B cell (primary cell): Measurements from ENCODE around the gene NATD1. TPM values are rescaled to one million over a fixed set of nuclear protein-coding genes. Genes with fewer than 3 reads are reported as not detected.
A peak's percentile ranks its signal among the peaks of the same experiment; 100 is the strongest.

ENCODE experiments used
- ATAC-seq: fragments of 200-7000 bp; cut with Tn5 transposase; one replicate; pipeline ENCODE4 v1.10.0; 2021; ENCODE audit warnings: low read depth, mild to moderate bottlenecking, moderate number of reproducible peaks, moderate library complexity
- CTCF ChIA-PET: fragments of 350-600 bp; sonication (Branson Sonifier 250); formaldehyde crosslinking; loops from one replicate; lab custom pipeline; 2021; ENCODE audit warnings: antibody characterized with exemption, inconsistent platforms; lab: Charles Lee
- POLR2A ChIA-PET: fragments of 350-600 bp; sonication (Branson Sonifier 250); formaldehyde crosslinking; loops from one replicate; lab custom pipeline; 2021; ENCODE audit warnings: antibody characterized with exemption; lab: Charles Lee
- DNase-seq: peaks from one replicate; pipeline ENCODE4 v3.0.0; 2013
- H2AFZ ChIP-seq: 2 replicates; pipeline ENCODE4 v1.6.1; 2012; ENCODE audit warnings: mild to moderate bottlenecking, low read depth, low read length; ENCODE audit not compliant: insufficient read depth, poor library complexity, severe bottlenecking
- H3K27ac ChIP-seq, 2 donors: 1 replicate in 1 of 2; 2 replicates in 1 of 2; pipeline ENCODE4 v1.5.1; 2012 to 2013; ENCODE audit warnings: low read length in 2 of 2, mild to moderate bottlenecking in 2 of 2, moderate library complexity in 1 of 2
- H3K27me3 ChIP-seq, 4 experiments: fragments of 200-600 bp in 1 of 4; sonication (generic) in 1 of 4; replicated peaks in 1 of 4; 1 replicate in 2 of 4; 2 replicates in 2 of 4; pipeline versions ENCODE4 v1.6.1 to v1.7.0; 2013 to 2016; ENCODE audit warnings: low read length in 3 of 4, mild to moderate bottlenecking in 2 of 4, mixed read lengths in 1 of 4, moderate library complexity in 1 of 4; ENCODE audit not compliant: insufficient read depth in 4 of 4, control insufficient read depth in 3 of 4; ENCODE audit errors: control extremely low read depth in 1 of 4
- H3K36me3 ChIP-seq, 2 experiments: replicated peaks in 1 of 2; 1 replicate in 1 of 2; 2 replicates in 1 of 2; pipeline versions ENCODE4 v1.6.1 to v1.7.1; 2013; ENCODE audit warnings: low read length in 1 of 2; ENCODE audit not compliant: insufficient read depth in 2 of 2, control insufficient read depth in 1 of 2; ENCODE audit errors: control extremely low read depth in 1 of 2, extremely low read depth in 1 of 2
- H3K4me1 ChIP-seq, 2 donors: fragments of 200-600 bp in 1 of 2; sonication (generic) in 1 of 2; 1 replicate in 1 of 2; 2 replicates in 1 of 2; pipeline versions ENCODE4 v1.5.1 to v1.6.1; 2013 to 2017; ENCODE audit warnings: low read length in 2 of 2; ENCODE audit not compliant: control insufficient read depth in 2 of 2, insufficient read depth in 2 of 2
- H3K4me2 ChIP-seq: replicated peaks from 2 replicates; pipeline ENCODE3; 2012; ENCODE audit warnings: mild to moderate bottlenecking, low read depth, low read length; ENCODE audit not compliant: poor library complexity, severe bottlenecking
- H3K4me3 ChIP-seq, 5 experiments: fragments of 200-600 bp in 1 of 5; sonication (generic) in 1 of 5; 1 replicate in 3 of 5; 2 replicates in 2 of 5; pipeline versions ENCODE4 v1.5.1 to v1.7.0; 2011 to 2016; ENCODE audit warnings: low read length in 4 of 5, mild to moderate bottlenecking in 4 of 5, low read depth in 2 of 5, control low read depth in 1 of 5, moderate library complexity in 1 of 5; ENCODE audit not compliant: insufficient read depth in 1 of 5; ENCODE audit errors: control extremely low read depth in 1 of 5, extremely low read depth in 1 of 5
- H3K79me2 ChIP-seq: fragments of 200-600 bp; sonication (generic); one replicate; pipeline ENCODE4 v1.6.0; 2016; ENCODE audit warnings: low read length; ENCODE audit not compliant: control insufficient read depth, insufficient read depth
- H3K9ac ChIP-seq: fragments of 200-600 bp; sonication (generic); 2 replicates; pipeline ENCODE4 v1.6.1; 2017; ENCODE audit warnings: mild to moderate bottlenecking, low read length, moderate library complexity
- H3K9me3 ChIP-seq, 3 donors: one replicate each; pipeline versions ENCODE4 v1.6.1 to v1.7.1; 2013; ENCODE audit warnings: low read length in 2 of 3; ENCODE audit not compliant: control insufficient read depth in 2 of 3, insufficient read depth in 1 of 3; ENCODE audit errors: control extremely low read depth in 1 of 3
- H4K20me1 ChIP-seq: 2 replicates; pipeline ENCODE4 v1.6.0; 2012; ENCODE audit warnings: mild to moderate bottlenecking, low read length; ENCODE audit not compliant: insufficient read depth, control insufficient read depth, poor library complexity, severe bottlenecking
- H3K27ac Mint-ChIP-seq: one replicate; pipeline ENCODE4 v1.8.0; 2021; ENCODE audit warnings: mixed read lengths
- H3K27me3 Mint-ChIP-seq: one replicate; pipeline ENCODE4 v1.8.0; 2021; ENCODE audit warnings: mixed read lengths
- H3K4me1 Mint-ChIP-seq: one replicate; pipeline ENCODE4 v1.8.0; 2021; ENCODE audit warnings: mixed read lengths
- H3K4me3 Mint-ChIP-seq: one replicate; pipeline ENCODE4 v1.8.0; 2021; ENCODE audit warnings: mixed read lengths
- H3K9me3 Mint-ChIP-seq: one replicate; pipeline ENCODE4 v1.8.0; 2022; ENCODE audit warnings: mixed read lengths; ENCODE audit not compliant: insufficient read depth
- EZH2 ChIP-seq: IDR thresholded peaks from 2 replicates; pipeline ENCODE4 v1.6.1; 2012; ENCODE audit warnings: borderline replicate concordance, low read depth, mild to moderate bottlenecking, moderate library complexity, low read length; ENCODE audit not compliant: insufficient read depth, poor library complexity, severe bottlenecking
- WGBS: methylation state at CpG from one replicate; pipeline ENCODE4 v1.1.5; 2013; ENCODE audit warnings: missing lambda C conversion rate; ENCODE audit not compliant: insufficient coverage; 5-methylcytosine and 5-hydroxymethylcytosine counted together
- intact Hi-C: fragments of 100-400 bp; cut with micrococcal nuclease; formaldehyde crosslinking; loops from one replicate; pipeline ENCODE4 v1.10.0; 2022
- polyA plus RNA-seq: library from polyadenylated mRNA; depleted of rRNA; stranded (reverse); fragments of >200 nt; gene quantifications from 2 replicates; pipeline ENCODE4 v1.2.3, GENCODE V29; 2012
- total RNA-seq, 2 donors: library from RNA; stranded (reverse); fragments of 120-200 nt in 1 of 2; gene quantifications; 1 replicate in 1 of 2; 2 replicates in 1 of 2; pipeline versions ENCODE4 v1.2.3 to v1.2.4, GENCODE V29; 2013 to 2022
- TF ChIP-seq, protein P1 (sequence below): fragments of 200-600 bp; IDR thresholded peaks from one replicate; pipeline ENCODE4 v1.8.0; 2022; ENCODE audit warnings: antibody characterized with exemption, mild to moderate bottlenecking

NATD1 gene
- total and polyA plus RNA-seq, 2 donors (not counting 1 experiment from before 2014, with no cell fraction given), result 2.0 to 6.7 TPM

DNA sequence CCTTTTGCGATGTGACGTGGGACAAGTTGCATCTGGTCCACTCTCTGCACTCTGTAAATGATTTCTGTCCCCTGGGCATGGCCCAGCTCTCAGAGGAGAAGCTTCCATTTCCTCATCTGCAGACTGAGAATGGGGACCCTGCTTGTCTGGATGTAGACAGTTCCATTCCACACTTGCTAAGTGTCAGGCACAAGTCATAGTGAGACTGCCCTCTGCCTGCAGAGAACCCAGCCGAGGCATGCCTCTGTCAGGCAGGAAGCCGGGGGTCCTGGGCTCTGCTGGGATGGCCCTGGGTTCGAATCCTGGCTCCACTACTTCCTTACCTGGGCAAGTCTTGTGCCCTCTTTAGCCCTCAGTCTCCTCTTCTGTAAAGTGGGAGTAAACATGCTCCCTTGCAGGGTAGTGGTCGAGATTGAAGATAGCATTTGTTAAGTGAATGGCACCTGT, 35.4 kb upstream of the NATD1 start:
- peak overlapping the region; percentile 46 for H2AFZ ChIP-seq
- H3K27me3 Mint-ChIP-seq, result no peaks in the 10 kb centered on the region
- intact Hi-C loops, result loop anchor here (1.0 to 2.0 kb wide), 7 partner anchors 8 to 162 kb away; partner anchors contain the start of genes DHRS7B, NATD1 and TMEM11
- ChIA-PET POLR2A (interaction anchor here (1.0 to 2.7 kb wide), 9 partner anchors 9 to 245 kb away, joined by 3 to 18 read pairs (median 7); partner anchors contain the start of genes NATD1 and USP22), CTCF (interaction anchor here (0.7 to 4.3 kb wide), 15 partner anchors 9 to 246 kb away, joined by 3 to 42 read pairs (median 5); partner anchors contain the start of genes NATD1, TMEM11 and USP22)
- peak overlapping the region; percentile 95 for H3K27ac ChIP-seq
- H3K79me2 ChIP-seq, result peaks cover 93% of the 10 kb centered on the region
- peak overlapping the region; percentile 99 for H3K27ac Mint-ChIP-seq
- H3K4me2 ChIP-seq, result peak overlapping the region; percentile 90
- H3K4me1 Mint-ChIP-seq, result peaks cover 72% of the 10 kb centered on the region
- H3K9me3 Mint-ChIP-seq, result no peaks in the 10 kb centered on the region
- H3K36me3 ChIP-seq, result peaks cover 0 to 18% of the 10 kb centered on the region in 2 experiments
- peak overlapping the region; percentile 92 for H3K9ac ChIP-seq
- H3K9me3 ChIP-seq, result peaks cover 0 to 12% (median 0%) of the 10 kb centered on the region in 3 donors
- TF ChIP-seq, protein P1, sequence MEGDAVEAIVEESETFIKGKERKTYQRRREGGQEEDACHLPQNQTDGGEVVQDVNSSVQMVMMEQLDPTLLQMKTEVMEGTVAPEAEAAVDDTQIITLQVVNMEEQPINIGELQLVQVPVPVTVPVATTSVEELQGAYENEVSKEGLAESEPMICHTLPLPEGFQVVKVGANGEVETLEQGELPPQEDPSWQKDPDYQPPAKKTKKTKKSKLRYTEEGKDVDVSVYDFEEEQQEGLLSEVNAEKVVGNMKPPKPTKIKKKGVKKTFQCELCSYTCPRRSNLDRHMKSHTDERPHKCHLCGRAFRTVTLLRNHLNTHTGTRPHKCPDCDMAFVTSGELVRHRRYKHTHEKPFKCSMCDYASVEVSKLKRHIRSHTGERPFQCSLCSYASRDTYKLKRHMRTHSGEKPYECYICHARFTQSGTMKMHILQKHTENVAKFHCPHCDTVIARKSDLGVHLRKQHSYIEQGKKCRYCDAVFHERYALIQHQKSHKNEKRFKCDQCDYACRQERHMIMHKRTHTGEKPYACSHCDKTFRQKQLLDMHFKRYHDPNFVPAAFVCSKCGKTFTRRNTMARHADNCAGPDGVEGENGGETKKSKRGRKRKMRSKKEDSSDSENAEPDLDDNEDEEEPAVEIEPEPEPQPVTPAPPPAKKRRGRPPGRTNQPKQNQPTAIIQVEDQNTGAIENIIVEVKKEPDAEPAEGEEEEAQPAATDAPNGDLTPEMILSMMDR, result peak; percentile 21
- TF ChIP-seq EZH2, result no peak
- DNase-seq (no peak), ATAC-seq (peak; percentile 11)
- H3K4me1 ChIP-seq, result peaks cover 40 to 63% of the 10 kb centered on the region in 2 donors
- H3K4me3 ChIP-seq, result peak overlapping the region; percentile 48 to 96 (median 87)
- H3K4me3 Mint-ChIP-seq, result peak overlapping the region; percentile 96
- no peaks in the 10 kb centered on the region for H3K27me3 ChIP-seq
- H4K20me1 ChIP-seq, result peaks cover 71% of the 10 kb centered on the region
- WGBS, result 16% methylated on average over 6 of the region's 6 CpGs
